Brain pericyte (primary cell): ENCODE results near the gene RESP18.

Source experiments
- DNase-seq: peaks from one replicate; pipeline ENCODE4 v3.0.0-alpha.2; 2012; ENCODE audit warnings: low read depth, low spot score

Gene RESP18

GRCh38 chr2:219277703-219278654 is 54.6 kb downstream of the RESP18 start:
- no peak for DNase-seq
